ENCODE measurements around the gene SPACA4.
A peak's percentile ranks its signal among the peaks of the same experiment; 100 is the strongest.
"Not testable (repeated sequence)": the region's sequence is repeated elsewhere in the genome, so short reads cannot be mapped to it uniquely, and the experiment has no call there.

SPACA4 gene

DNA sequence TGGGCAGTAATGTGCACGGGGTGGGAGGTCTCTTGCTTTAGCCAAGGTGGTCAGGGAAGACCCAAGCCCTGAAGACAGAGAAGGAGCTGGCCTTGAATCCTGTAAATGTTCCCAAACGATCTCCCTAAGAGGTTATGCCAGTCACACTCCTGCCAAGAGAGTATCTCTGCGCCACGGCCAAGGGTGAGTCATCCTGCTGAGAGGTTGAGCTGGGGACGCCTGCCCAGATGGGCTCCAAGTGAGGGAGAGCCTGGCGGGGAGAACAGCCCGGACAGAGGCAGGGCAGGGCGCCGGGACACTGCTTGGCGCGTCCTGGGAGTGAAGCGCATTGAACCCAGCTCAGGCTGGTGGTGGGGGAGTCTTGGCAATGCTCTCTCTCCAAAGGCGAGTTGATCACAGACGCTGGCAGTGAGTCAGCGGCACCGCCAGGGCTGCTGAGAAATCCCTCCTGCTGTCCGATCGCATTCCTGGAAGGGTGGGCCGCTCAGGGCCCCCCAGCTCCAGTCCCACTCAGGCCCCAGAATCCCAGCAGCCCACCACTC, 38.1 kb upstream of the SPACA4 start:
- no peak for TF ChIP-seq ARNT (IDR thresholded peaks at IDR 0.05)
- TF ChIP-seq SP1 (IDR thresholded peaks at IDR 0.05) = no peak
- TF ChIP-seq LEF1 (IDR thresholded peaks at IDR 0.05; ENCODE audit: borderline replicate concordance) = no peak
- TF ChIP-seq FOXM1 (IDR thresholded peaks at IDR 0.05; ENCODE audit: borderline replicate concordance) = no peak
- TF ChIP-seq CTBP1 (IDR thresholded peaks at IDR 0.05; ENCODE audit: borderline replicate concordance) = no peak
- TF ChIP-seq HDGF (IDR thresholded peaks at IDR 0.05; ENCODE audit: borderline replicate concordance) = no peak
- TF ChIP-seq L3MBTL2 (conservative IDR thresholded peaks at IDR 0.05) = no peak
- TF ChIP-seq SUZ12 (IDR thresholded peaks at IDR 0.05) = no peak
- no peak for TF ChIP-seq BHLHE40 (IDR thresholded peaks at IDR 0.05; ENCODE audit: borderline replicate concordance)
- TF ChIP-seq FOXK2 (IDR thresholded peaks at IDR 0.05) = no peak
- TF ChIP-seq ELF4 (IDR thresholded peaks at IDR 0.05) = no peak
- TF ChIP-seq TARDBP (IDR thresholded peaks at IDR 0.05) = no peak
- no peak for TF ChIP-seq PKNOX1 (IDR thresholded peaks at IDR 0.05)
- TF ChIP-seq NFRKB (IDR thresholded peaks at IDR 0.05) = no peak
- no peak for TF ChIP-seq FOXA1 (IDR thresholded peaks at IDR 0.05)
- TF ChIP-seq ZNF384 (IDR thresholded peaks at IDR 0.05) = no peak
- DNase-seq (ENCODE audit: extremely low spot score) = no peak
- CTCF ChIA-PET = interaction anchor here (0.6 kb wide), 1 partner anchor 16 kb away, joined by 3 read pairs; no protein-coding TSS in a partner anchor
- POLR2A ChIA-PET = interaction anchor here (1.2 to 1.8 kb wide), 2 partner anchors 55 to 75 kb away, joined by 3 to 5 read pairs; no protein-coding TSS in a partner anchor

DNA sequence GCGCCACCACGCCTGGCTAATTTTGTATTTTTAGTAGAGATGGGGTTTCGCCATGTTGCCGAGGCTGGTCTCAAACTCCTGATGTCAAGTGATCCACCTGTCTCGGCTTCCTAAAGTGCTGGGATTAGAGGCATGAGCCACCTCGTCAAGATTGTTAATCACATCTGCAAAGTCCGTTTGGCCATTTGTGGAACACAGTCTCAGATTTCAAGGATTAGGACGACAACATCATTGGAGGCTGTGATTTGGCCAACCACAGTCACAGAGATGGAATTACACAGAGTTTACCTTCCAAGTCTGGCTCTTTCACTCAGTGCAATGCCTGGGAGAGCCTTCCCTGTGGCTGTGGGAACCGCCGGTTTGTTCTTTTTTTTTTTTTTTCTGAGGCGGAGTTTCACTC, 36.7 kb upstream of the SPACA4 start:
- POLR2A ChIA-PET = no interaction called here
- TF ChIP-seq SUZ12 (IDR thresholded peaks at IDR 0.05) (no peak), ZNF384 (IDR thresholded peaks at IDR 0.05) (peak; percentile 72), BHLHE40 (IDR thresholded peaks at IDR 0.05; ENCODE audit: borderline replicate concordance) (no peak), ARNT (IDR thresholded peaks at IDR 0.05) (no peak), NFRKB (IDR thresholded peaks at IDR 0.05) (no peak), L3MBTL2 (conservative IDR thresholded peaks at IDR 0.05) (no peak)
- CTCF ChIA-PET = no interaction called here
- DNase-seq (ENCODE audit: extremely low spot score) = no peak

DNA sequence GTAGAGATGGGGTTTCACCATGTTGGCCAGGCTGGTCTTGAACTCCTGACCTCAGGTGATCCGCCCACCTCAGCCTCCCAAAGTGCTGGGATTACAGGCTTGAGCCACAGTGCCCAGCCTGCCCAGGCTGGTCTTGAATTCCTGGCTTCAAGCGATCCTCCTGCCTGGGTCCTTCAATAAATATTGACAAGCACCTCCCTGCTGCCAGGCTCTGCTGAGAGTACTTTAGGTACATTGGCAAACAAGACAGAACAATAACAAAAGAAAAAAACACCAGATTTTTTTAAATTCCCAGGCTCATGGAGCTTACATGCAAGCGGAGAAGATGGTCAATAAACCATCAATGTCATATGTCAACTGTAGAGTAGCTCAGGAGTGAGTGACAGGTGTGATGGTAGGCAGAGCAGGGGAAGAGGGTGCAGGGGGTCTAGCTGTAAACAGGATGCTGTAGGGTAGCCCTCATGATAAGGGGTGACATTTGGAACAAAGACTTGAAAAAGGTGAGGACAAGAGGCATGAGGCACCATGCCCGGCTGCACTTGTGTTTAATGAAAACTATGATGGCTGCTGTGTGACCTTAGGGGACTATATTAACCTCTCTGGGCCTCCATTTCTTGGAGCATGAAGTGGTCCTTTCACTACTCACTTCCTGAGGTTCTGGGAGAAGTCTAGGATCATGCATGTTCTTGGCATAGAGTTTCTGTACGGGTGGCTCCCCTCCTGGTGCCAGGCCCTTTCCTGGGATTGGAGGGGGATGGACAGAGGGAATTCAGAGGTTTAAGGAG, 35.0 kb upstream of the SPACA4 start:
- CTCF ChIA-PET = no interaction called here
- no peak for TF ChIP-seq ZNF384 (IDR thresholded peaks at IDR 0.05)
- TF ChIP-seq LEF1 (IDR thresholded peaks at IDR 0.05; ENCODE audit: borderline replicate concordance) = no peak
- no peak for TF ChIP-seq SUZ12 (IDR thresholded peaks at IDR 0.05)
- TF ChIP-seq HDGF (IDR thresholded peaks at IDR 0.05; ENCODE audit: borderline replicate concordance) = no peak
- POLR2A ChIA-PET = interaction anchor here (1.0 kb wide), 1 partner anchor 46 kb away, joined by 3 read pairs; no protein-coding TSS in a partner anchor
- DNase-seq (ENCODE audit: extremely low spot score) = no peak

- POLR2A ChIA-PET = interaction anchor here (1.0 to 3.0 kb wide), 5 partner anchors 10 to 80 kb away, joined by 3 to 15 read pairs (median 4); no protein-coding TSS in a partner anchor
- TF ChIP-seq FOXM1 (IDR thresholded peaks at IDR 0.05; ENCODE audit: borderline replicate concordance) (no peak), CTBP1 (IDR thresholded peaks at IDR 0.05; ENCODE audit: borderline replicate concordance) (no peak), SUZ12 (IDR thresholded peaks at IDR 0.05) (no peak), ZNF384 (IDR thresholded peaks at IDR 0.05) (no peak), FOXK2 (IDR thresholded peaks at IDR 0.05) (no peak), NFRKB (IDR thresholded peaks at IDR 0.05) (no peak), ARNT (IDR thresholded peaks at IDR 0.05) (no peak), FOXA1 (IDR thresholded peaks at IDR 0.05) (no peak), LEF1 (IDR thresholded peaks at IDR 0.05; ENCODE audit: borderline replicate concordance) (no peak), BHLHE40 (IDR thresholded peaks at IDR 0.05; ENCODE audit: borderline replicate concordance) (no peak), HDGF (IDR thresholded peaks at IDR 0.05; ENCODE audit: borderline replicate concordance) (no peak), TARDBP (IDR thresholded peaks at IDR 0.05) (no peak), ELF4 (IDR thresholded peaks at IDR 0.05) (no peak), SP1 (IDR thresholded peaks at IDR 0.05) (no peak), L3MBTL2 (conservative IDR thresholded peaks at IDR 0.05) (no peak), PKNOX1 (IDR thresholded peaks at IDR 0.05) (no peak)
- no peak for DNase-seq (ENCODE audit: extremely low spot score)
These were observed 33.4 kb upstream of the SPACA4 start for GRCh38 chr19:48573163-48573505.

DNA sequence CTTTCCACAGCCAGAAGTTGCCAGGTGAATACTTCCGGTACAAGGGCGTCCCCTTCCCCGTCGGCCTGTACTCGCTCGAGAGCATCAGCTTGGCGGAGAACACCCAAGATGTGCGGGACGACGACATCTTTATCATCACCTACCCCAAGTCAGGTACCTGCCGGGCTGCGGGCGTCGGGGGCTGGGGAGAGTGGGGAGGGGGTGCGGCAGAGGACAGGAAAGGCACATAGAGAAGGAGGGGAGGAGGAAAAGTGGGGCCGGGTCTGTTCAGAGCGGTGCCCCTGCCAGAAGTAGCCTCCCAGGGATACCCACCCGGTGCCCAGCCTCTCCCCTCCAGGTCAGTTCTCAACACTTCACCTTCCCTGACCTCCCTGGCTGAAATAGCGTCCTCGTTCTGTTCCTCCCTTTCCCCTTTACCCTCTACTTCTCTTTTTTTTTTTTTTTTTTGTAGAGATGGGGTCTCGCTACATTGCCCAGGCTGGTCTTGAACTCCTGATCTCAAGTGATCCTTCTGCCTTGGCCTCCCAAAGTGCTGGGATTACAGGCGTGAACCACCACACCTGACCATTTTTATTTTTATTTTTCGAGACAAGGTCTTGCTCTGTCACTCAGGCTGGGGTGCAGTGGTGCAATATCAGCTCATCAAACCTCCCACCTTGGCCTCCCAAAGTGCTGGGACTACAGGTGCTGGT, 30.5 kb upstream of the SPACA4 start:
- TF ChIP-seq TARDBP (IDR thresholded peaks at IDR 0.05) = no peak
- no peak for TF ChIP-seq FOXK2 (IDR thresholded peaks at IDR 0.05)
- no peak for TF ChIP-seq FOXM1 (IDR thresholded peaks at IDR 0.05; ENCODE audit: borderline replicate concordance)
- TF ChIP-seq BHLHE40 (IDR thresholded peaks at IDR 0.05; ENCODE audit: borderline replicate concordance) = no peak
- no peak for TF ChIP-seq SUZ12 (IDR thresholded peaks at IDR 0.05)
- no peak for TF ChIP-seq SP1 (IDR thresholded peaks at IDR 0.05)
- no peak for TF ChIP-seq FOXA1 (IDR thresholded peaks at IDR 0.05)
- no peak for TF ChIP-seq ZNF384 (IDR thresholded peaks at IDR 0.05)
- no peak for TF ChIP-seq CTBP1 (IDR thresholded peaks at IDR 0.05; ENCODE audit: borderline replicate concordance)
- no peak for TF ChIP-seq L3MBTL2 (conservative IDR thresholded peaks at IDR 0.05)
- no peak for TF ChIP-seq PKNOX1 (IDR thresholded peaks at IDR 0.05)
- TF ChIP-seq HDGF (IDR thresholded peaks at IDR 0.05; ENCODE audit: borderline replicate concordance) = no peak
- no peak for TF ChIP-seq NFRKB (IDR thresholded peaks at IDR 0.05)
- TF ChIP-seq LEF1 (IDR thresholded peaks at IDR 0.05; ENCODE audit: borderline replicate concordance) = no peak
- TF ChIP-seq ARNT (IDR thresholded peaks at IDR 0.05) = no peak
- no peak for TF ChIP-seq ELF4 (IDR thresholded peaks at IDR 0.05)
- CTCF ChIA-PET = no interaction called here
- DNase-seq (ENCODE audit: extremely low spot score) = no peak
- POLR2A ChIA-PET = no interaction called here

More at GRCh38 chr19:48573163-48573505, 33.4 kb upstream of the SPACA4 start:
- CTCF ChIA-PET = interaction anchor here (0.5 to 2.0 kb wide), 2 partner anchors 11 to 369 kb away, joined by 4 to 9 read pairs; no protein-coding TSS in a partner anchor

GRCh38 chr19:48577908-48578307, 28.6 kb upstream of the SPACA4 start:
- POLR2A ChIA-PET; CTCF ChIA-PET; DNase-seq (ENCODE audit: extremely low spot score): not testable (repeated sequence)

Data from HEK293T (cell line).